Loucy (cell line): Measurements from ENCODE around the gene CELF4.

Experiments used
- CTCF ChIP-seq: fragments of 200-600 bp; sonication (generic); conservative IDR thresholded peaks from 2 replicates; pipeline ENCODE4 v1.5.1; 2014; ENCODE audit warnings: mild to moderate bottlenecking, antibody characterized with exemption, low read length
- EZH2phosphoT487 ChIP-seq: fragments of 200-600 bp; IDR thresholded peaks from 2 replicates; pipeline ENCODE4 v1.6.1; 2018; ENCODE audit warnings: antibody characterized with exemption, mild to moderate bottlenecking, moderate library complexity, borderline replicate concordance

GRCh38 chr18:37254973-37255372 lies 310.6 kb downstream of the CELF4 start:
- TF ChIP-seq CTCF: no peak
- no peak for TF ChIP-seq EZH2phosphoT487
